GM12874 (cell line): Measurements from ENCODE around the gene GAR1.

ENCODE experiments used
- TF ChIP-seq, protein P1 (sequence below): IDR thresholded peaks from 2 replicates; pipeline ENCODE4 v1.5.1; 2011; ENCODE audit warnings: low read depth, mild to moderate bottlenecking, control low read depth, low read length, moderate library complexity; ENCODE audit not compliant: insufficient read depth

The GAR1 gene

DNA sequence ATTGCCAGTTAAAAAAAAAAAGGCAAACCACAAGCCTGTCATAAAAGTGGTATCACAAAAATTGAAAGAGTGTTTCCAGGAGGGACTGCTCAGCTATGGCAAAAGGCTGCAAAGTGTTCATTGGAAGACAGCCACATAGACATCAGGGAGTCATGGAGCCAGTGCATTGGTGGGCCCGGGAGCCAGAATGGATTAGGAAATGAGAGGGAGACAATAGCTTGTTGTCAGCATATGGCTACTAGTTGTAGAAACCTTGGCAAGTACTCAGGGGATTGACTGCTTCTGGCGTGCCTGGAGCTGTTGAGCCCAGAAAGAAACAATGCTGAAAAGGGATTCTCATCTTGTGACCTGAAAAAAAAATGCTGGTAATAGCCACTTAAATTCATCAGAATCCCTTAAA, 5.0 kb downstream of the GAR1 start:
- TF ChIP-seq, protein P1, sequence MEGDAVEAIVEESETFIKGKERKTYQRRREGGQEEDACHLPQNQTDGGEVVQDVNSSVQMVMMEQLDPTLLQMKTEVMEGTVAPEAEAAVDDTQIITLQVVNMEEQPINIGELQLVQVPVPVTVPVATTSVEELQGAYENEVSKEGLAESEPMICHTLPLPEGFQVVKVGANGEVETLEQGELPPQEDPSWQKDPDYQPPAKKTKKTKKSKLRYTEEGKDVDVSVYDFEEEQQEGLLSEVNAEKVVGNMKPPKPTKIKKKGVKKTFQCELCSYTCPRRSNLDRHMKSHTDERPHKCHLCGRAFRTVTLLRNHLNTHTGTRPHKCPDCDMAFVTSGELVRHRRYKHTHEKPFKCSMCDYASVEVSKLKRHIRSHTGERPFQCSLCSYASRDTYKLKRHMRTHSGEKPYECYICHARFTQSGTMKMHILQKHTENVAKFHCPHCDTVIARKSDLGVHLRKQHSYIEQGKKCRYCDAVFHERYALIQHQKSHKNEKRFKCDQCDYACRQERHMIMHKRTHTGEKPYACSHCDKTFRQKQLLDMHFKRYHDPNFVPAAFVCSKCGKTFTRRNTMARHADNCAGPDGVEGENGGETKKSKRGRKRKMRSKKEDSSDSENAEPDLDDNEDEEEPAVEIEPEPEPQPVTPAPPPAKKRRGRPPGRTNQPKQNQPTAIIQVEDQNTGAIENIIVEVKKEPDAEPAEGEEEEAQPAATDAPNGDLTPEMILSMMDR: no peak

DNA sequence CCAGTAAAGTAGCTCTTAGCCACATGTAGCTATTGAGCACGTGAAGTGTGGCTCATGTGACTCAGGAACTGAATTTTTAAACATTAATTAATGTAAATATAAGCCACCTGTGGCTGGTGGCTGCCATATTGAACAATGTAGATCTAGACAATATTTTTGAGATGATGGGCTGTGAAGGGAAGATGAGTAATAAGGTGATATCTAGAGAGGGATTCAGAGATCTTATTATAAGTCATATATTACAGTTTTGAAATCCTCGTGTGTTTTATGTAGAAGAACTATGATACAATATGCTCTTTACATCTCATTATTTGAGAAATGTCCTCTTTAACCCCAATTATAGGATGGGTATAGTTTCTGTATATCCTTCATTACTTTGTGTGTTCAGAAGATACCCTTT, 5.6 kb downstream of the GAR1 start:
- TF ChIP-seq, protein P1: no peak

DNA sequence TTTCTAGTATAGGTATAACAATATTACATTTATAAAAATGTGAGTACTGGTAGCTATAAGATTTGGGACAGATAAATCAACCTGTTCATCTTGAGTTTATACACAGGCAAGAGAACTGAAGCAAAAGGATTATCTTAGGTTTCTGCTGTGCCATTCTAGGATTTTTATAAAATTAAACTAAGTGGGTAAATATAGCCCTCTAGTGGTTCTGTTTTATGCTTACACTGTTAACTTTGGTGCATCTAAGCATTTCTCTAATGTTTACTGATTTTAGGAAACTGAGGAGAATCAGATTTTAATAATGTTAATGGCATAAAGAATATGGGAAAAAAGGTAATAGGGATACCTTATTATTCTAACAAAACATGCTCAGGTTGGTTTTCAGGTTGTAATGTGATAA, 11.2 kb downstream of the GAR1 start:
- TF ChIP-seq, protein P1: 0 out of 2 replicates have a peak, but pooled peaks have one; percentile 2

DNA sequence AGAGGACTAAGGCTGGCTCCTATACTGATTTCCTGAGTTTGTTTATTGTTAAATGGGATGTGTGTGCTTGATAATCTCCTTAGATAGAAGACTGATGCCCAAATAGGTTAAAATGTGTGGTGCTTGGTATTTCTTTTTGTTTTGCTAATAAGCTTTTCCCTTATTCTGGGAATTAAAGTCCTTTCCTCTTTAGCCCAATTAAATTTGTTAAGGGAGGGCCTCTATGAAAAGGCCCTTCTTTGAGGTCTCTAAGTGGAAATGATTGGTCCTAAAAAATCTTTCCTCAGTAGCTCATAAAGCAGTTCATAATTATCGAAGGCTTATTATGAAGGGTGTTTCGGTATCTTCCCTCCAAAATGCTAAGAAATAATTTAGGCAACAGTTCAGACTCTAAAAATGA, 12.1 kb downstream of the GAR1 start, which contains the start of gene RRH:
Gene RRH (plus strand): TSS at position 301 of the 400 bp plus-strand sequence. CDS start 56 bp downstream, at position 357.
- TF ChIP-seq, protein P1: no peak

DNA sequence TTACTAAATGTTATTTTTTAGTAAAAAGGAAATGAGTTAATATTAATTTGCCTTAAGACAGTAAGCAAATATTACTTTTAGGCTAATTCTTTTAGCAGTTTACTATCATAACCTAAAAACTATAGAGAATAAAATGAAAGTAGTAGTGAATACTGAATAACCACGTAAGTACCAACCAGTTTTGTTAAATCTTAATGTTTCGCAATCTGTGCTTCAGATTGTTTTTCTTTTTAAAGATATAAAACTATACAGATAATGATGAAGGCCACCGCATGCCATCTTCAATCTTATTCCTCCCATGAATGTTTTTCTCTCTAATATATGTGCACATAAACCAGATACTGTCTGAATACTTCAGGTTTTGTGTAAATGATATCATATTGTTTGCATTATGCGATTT, 18.2 kb downstream of the GAR1 start:
- TF ChIP-seq, protein P1: no peak

DNA sequence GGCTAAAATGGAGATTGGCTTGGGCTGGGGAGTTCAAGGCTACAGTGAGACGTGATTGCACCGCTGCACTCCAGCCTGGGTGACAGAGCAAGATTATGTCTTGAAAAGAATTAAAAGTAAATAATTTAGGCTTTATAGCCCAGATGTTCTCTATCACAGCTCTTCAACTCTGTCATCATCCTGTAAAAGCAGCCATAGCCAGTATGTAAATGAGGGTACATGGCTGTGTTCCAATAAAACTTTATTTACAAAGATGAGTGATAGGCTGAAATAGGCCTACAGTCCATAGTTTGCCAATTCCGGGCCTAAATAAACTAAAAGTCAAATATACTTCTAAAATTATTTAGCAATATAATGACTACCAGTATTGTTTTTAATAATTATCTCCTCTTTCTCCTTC, 21.4 kb downstream of the GAR1 start:
- TF ChIP-seq, protein P1: no peak

DNA sequence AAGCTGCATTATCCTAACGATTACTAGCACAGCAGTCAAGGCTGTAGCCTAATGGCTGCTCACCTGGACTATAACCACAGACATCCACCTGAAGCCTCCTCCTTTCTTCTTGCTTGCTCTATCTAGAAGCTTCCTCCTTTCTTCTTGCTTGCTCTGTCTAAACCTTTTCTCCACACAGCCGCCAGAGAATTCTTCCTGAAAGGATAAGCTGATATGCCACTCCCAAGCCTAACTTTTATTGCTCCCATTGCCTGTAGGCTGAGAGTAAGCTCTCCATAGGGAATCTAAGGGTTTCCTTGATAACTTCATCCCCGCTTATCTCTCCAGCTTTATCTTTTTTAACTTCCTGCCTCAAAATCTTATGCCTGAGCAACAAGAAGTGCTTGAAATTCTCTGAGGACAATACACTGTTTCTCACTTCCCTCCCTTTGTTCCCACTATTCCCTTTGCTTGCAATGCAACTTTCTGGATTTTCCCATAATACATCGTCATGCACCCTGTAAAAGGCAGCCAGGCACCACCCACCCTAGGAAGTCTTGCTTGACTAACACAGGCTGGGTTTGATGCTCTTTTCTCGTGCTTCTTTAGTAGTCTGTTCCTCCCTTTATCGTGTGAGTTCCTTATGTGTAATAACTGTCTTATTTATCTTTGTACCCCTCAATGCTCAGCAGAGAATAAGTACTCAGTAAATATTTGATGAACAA, 31.0 kb downstream of the GAR1 start:
- TF ChIP-seq, protein P1: no peak
